GM12873 (cell line): ENCODE results near the gene PDYN.
A peak's percentile ranks its signal among the peaks of the same experiment; 100 is the strongest.

Experiments
- TF ChIP-seq, protein P1 (sequence below): IDR thresholded peaks from 2 replicates; pipeline ENCODE4 v1.5.1; 2012; ENCODE audit warnings: low read depth, mild to moderate bottlenecking, moderate library complexity, low read length, control low read depth; ENCODE audit not compliant: insufficient read depth; ENCODE audit errors: missing control alignments

The PDYN gene

DNA sequence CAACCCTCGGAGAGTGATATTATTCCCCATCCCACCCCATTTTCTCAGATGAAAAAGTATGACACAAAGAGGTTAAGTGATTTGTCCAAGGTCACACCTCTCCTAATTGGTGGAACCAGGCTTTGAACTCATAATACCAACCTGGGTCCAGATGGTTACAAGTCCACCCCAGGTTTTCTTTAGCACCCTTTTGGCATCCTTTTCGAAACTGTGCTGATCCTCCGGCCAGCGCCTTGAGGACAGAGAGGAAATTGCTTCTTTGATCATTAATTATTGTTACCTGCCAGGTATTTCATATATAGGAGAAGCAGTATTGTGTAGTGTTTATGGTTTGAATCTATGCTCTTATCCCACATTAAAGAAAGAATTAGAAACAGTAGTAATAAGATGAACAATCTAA lies 29.3 kb upstream of the PDYN start:
- TF ChIP-seq, protein P1, sequence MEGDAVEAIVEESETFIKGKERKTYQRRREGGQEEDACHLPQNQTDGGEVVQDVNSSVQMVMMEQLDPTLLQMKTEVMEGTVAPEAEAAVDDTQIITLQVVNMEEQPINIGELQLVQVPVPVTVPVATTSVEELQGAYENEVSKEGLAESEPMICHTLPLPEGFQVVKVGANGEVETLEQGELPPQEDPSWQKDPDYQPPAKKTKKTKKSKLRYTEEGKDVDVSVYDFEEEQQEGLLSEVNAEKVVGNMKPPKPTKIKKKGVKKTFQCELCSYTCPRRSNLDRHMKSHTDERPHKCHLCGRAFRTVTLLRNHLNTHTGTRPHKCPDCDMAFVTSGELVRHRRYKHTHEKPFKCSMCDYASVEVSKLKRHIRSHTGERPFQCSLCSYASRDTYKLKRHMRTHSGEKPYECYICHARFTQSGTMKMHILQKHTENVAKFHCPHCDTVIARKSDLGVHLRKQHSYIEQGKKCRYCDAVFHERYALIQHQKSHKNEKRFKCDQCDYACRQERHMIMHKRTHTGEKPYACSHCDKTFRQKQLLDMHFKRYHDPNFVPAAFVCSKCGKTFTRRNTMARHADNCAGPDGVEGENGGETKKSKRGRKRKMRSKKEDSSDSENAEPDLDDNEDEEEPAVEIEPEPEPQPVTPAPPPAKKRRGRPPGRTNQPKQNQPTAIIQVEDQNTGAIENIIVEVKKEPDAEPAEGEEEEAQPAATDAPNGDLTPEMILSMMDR = peak; percentile 8

DNA sequence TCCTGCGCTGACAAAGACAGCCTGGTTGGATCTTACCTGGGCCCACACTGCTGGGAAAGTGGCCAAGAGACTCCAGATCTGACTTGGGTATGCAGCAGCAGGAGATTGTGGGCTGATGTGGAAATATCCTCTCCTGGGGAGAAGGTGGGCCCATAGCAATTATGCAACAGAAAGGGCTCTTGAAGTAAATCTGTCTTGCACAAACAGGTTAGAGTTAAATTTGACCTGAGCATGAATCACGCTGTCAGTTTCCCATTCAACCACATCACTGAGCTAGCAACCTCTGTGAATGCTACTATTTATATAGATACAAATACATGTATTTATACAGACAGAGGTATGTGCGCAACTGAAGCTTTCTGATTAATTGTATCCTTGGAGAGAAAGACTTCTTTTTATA lies 28.3 kb upstream of the PDYN start:
- TF ChIP-seq, protein P1 = no peak

DNA sequence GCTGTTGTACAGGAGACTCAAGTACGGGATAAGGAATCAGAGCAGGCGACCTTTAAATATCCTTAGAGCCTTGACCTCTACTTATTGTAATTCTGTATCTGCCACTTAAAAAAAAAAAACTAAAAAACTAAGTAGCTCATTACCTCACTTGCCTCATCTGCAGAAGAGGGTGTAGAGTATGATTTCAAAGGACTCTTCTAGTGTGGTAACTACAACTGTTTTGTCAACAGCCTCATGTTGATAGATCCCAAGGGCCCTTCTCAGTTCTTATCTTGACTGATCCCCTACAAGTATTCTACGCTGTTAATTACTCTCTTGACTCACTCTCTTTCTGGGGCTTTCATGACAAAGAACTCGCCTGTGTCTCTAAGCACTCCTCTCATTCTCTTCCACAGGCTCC lies 16.7 kb upstream of the PDYN start:
- TF ChIP-seq, protein P1 = no peak

DNA sequence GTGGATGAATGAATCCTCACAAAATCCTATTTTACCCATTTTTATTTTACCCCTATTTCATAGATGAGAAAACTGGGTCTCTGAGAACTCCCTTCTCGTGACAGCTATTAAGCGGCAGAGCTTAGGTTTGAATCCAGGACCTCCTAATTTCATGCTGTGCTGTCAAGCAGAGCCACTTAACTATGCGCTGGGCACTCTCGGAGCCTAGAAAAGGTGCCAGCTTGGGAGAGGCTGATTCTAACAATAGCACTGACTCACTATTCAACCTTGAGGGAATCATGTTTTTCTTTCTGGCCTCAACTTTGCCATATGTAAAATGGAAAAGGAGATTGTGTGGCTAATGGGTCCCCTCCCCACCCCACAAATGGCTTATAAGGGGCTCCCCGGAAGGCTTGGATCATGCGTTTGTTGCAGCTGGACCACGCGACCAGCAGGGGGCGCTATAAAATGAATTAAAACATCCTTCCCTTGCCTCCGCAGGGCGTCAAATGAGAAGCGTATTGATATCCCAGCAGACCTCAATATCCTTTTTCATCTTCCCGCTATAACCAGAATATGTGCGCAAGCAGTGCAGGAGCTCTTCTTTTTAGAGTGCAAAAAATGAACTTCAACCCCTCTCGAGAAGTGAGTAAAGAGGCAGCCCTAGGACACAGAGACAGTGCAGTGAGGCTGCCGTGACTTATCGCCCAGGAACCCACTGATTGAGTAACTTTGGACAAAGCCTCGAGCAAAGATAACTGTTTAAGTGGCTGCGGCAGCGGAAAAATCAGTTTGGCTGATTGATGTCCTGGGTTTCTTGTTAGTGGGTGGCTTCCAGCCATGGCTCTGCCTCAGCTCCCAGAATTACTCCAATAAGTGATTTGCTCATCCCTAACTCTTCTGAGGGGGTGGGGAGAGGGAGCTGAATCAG lies 12.8 kb upstream of the PDYN start:
- TF ChIP-seq, protein P1 = peak; percentile 80

DNA sequence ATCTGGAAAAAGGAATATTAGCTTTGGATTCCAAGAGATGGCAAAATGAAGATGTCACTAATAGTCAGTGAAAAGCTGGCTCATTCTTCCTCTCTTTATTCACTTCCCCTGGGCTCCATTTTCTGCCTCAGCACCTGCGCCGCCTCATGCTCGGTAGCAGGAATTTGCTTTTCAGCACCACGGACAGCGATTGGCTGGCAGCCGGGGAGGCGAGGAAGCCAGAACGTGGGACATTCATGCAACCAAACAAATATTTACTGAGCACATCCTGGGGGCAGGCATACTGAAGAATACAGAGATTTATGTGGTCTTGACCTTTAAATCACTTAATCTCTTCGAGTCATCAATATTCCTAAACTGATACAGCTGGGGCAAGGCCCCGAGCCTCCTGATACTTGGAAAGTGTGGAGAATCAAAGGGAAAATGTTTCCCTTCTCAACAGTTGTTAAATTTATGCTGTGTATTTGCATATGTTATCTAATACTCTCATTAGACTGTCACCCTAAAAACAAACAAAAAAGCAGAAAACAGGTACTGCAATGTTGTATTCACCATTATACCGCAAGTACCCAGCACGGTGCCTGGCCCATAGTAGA lies 12.1 kb upstream of the PDYN start:
- TF ChIP-seq, protein P1 = no peak

DNA sequence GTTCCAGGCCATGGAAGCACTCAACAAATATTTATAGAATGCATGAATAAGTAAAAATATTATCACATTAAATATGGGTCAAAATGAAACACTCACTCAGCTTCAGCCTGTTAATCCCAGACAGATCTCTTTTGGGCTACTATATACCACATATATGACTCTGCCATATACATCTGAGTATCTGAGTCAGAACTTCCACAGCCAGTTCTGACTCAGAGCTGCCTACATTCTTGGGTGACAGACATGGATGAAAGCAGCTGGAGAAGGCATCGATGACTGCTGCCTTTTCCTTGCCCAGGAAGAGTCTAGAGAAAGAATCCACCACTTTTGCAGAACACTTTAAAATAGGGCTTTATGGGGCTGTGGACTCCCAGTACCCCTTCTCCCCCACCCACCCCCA lies 11.5 kb upstream of the PDYN start:
- TF ChIP-seq, protein P1 = no peak

DNA sequence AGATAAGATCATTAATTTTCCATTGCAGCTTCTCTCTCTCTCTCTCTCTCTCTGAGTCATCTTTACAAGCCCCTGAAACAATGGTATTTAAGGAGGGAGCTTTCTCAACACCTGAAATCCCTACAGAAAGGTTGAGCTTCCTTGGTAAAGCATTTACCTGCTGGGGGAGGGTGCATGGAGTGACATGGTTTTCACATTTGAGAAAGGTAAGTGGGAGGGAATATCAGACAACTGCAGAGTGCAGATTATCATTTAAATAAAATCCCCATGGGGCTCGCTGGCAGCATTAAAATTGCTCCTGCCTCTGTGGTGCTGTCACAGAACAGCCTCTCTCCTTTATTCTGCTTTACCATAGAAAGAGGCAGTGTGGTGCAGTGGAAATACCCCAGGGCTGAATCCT lies 10.3 kb upstream of the PDYN start:
- TF ChIP-seq, protein P1 = no peak
